Adrenal gland (tissue), 5 donors: ENCODE data around the gene C1orf226.
"Not testable (repeated sequence)": the region's sequence is repeated elsewhere in the genome, so short reads cannot be mapped to it uniquely, and the experiment has no call there.

Source experiments
- CTCF ChIP-seq, 6 experiments: fragments of 450-650 bp in 4 of 6; fragments of 200-600 bp in 2 of 6; sonication (generic) in 1 of 6; IDR thresholded peaks; 1 replicate in 5 of 6; 2 replicates in 1 of 6; pipeline versions ENCODE4 v1.5.1 to v1.8.0; 2016 to 2021; ENCODE audit warnings: antibody characterized with exemption in 6 of 6, mild to moderate bottlenecking in 2 of 6, moderate library complexity in 1 of 6
- POLR2A ChIP-seq, 2 donors: fragments of 450-650 bp; IDR thresholded peaks; one replicate each; pipeline ENCODE4 v1.6.1; 2017; ENCODE audit warnings: antibody characterized with exemption in 2 of 2, mild to moderate bottlenecking in 2 of 2, moderate library complexity in 1 of 2
- donor health status: DM: no; HTN: no; CAD: no.

- not testable (repeated sequence) for TF ChIP-seq CTCF, POLR2A (IDR thresholded peaks at IDR 0.05)
Observed at GRCh38 chr1:162418584-162418983, 37.1 kb downstream of the C1orf226 start.
